Endothelial cell of umbilical vein (primary cell): ENCODE data around the gene ABCC5. TPM values are rescaled to one million over a fixed set of nuclear protein-coding genes. Genes with fewer than 3 reads are reported as not detected.

Source experiments
- BruUV-seq: library from RNA; stranded (reverse); fragments of 400-500 nt; replicated peaks from 2 replicates; lab custom pipeline; 2021; lab: Mats Ljungman, UMichigan
- CTCF ChIA-PET: fragments of 300-600, 350-600 bp; sonication (Branson Sonifier 250); formaldehyde crosslinking; loops from one replicate; lab custom pipeline; 2021; ENCODE audit warnings: antibody characterized with exemption, inconsistent platforms; lab: Charles Lee
- POLR2A ChIA-PET: fragments of 300-600, 350-600 bp; sonication (Branson Sonifier 250); formaldehyde crosslinking; loops from one replicate; lab custom pipeline; 2021; ENCODE audit warnings: antibody characterized with exemption, inconsistent platforms; lab: Charles Lee
- DNase-seq: peaks from one replicate; pipeline ENCODE4 v3.0.0-alpha.2; 2011; ENCODE audit warnings: low read depth, low spot score
- FAIRE-seq: peaks from 2 replicates; lab custom pipeline; 2011; peaks lifted over from hg19 to GRCh38; lab: Jason Lieb, UNC
- H2AFZ ChIP-seq: 2 replicates; pipeline ENCODE4 v1.6.0; 2012; ENCODE audit warnings: low read depth, low read length, control low read depth, inconsistent platforms
- H3K27ac ChIP-seq: 2 replicates; pipeline ENCODE4 v1.5.1; 2011; ENCODE audit warnings: low read depth, mild to moderate bottlenecking, control low read depth, low read length, moderate library complexity; ENCODE audit not compliant: insufficient read depth
- H3K27me3 ChIP-seq, 2 experiments: 2 replicates each; pipeline versions ENCODE4 v1.6.0 to v1.6.1; 2011; ENCODE audit warnings: low read length in 2 of 2, mixed read lengths in 1 of 2; ENCODE audit not compliant: control insufficient read depth in 2 of 2, insufficient read depth in 2 of 2
- H3K36me3 ChIP-seq, 2 experiments: 2 replicates in 1 of 2; 3 replicates in 1 of 2; pipeline ENCODE4 v1.5.1; 2011; ENCODE audit warnings: low read length in 2 of 2, mild to moderate bottlenecking in 1 of 2, moderate library complexity in 1 of 2; ENCODE audit not compliant: control insufficient read depth in 2 of 2, insufficient read depth in 2 of 2; ENCODE audit errors: extremely low read depth in 1 of 2
- H3K4me1 ChIP-seq: 3 replicates; pipeline ENCODE4 v1.5.1; 2011; ENCODE audit warnings: mild to moderate bottlenecking, low read length; ENCODE audit not compliant: control insufficient read depth, insufficient read depth; ENCODE audit errors: extremely low read depth
- H3K4me2 ChIP-seq: 2 replicates; pipeline ENCODE4 v1.6.1; 2011; ENCODE audit warnings: low read length, control low read depth, mixed read lengths; ENCODE audit not compliant: insufficient read depth
- H3K4me3 ChIP-seq, 3 experiments: fragments of 200-600 bp in 1 of 3; sonication (generic), shearing (Covaris generic) in 1 of 3; replicated peaks in 1 of 3; 2 replicates each; pipeline ENCODE4 v1.5.1; 2011 to 2016; ENCODE audit warnings: control low read depth in 3 of 3, low read length in 3 of 3, mild to moderate bottlenecking in 2 of 3, inconsistent platforms in 1 of 3, low read depth in 1 of 3, moderate library complexity in 1 of 3; ENCODE audit not compliant: insufficient read depth in 1 of 3
- H3K79me2 ChIP-seq: 2 replicates; pipeline ENCODE4 v1.6.0; 2012; ENCODE audit warnings: low read length, inconsistent platforms; ENCODE audit not compliant: control insufficient read depth, insufficient read depth
- H3K9ac ChIP-seq: replicated peaks from 2 replicates; pipeline ENCODE3; 2011; ENCODE audit warnings: low read length, control low read depth; ENCODE audit not compliant: insufficient read depth; ENCODE audit errors: extremely low read depth
- H3K9me1 ChIP-seq: replicated peaks from 3 replicates; pipeline ENCODE4 v1.6.0; 2011; ENCODE audit warnings: mild to moderate bottlenecking, low read length; ENCODE audit not compliant: control insufficient read depth, insufficient read depth; ENCODE audit errors: extremely low read depth
- H3K9me3 ChIP-seq: replicated peaks from 2 replicates; pipeline ENCODE4 v1.5.1; 2012; ENCODE audit warnings: low read length, inconsistent platforms; ENCODE audit not compliant: control insufficient read depth, insufficient read depth
- H4K20me1 ChIP-seq: replicated peaks from 2 replicates; pipeline ENCODE3; 2011; ENCODE audit warnings: mild to moderate bottlenecking, low read length; ENCODE audit not compliant: control insufficient read depth, insufficient read depth; ENCODE audit errors: extremely low read depth
- CTCF ChIP-seq, 2 donors: IDR thresholded peaks; 1 replicate in 1 of 2; 2 replicates in 1 of 2; pipeline ENCODE4 v1.5.1; 2011; ENCODE audit warnings: low read length in 2 of 2, mild to moderate bottlenecking in 2 of 2, moderate library complexity in 2 of 2, control low read depth in 1 of 2, inconsistent platforms in 1 of 2, low read depth in 1 of 2; ENCODE audit not compliant: insufficient read depth in 1 of 2; ENCODE audit errors: extremely low read depth in 1 of 2
- EZH2 ChIP-seq: IDR thresholded peaks from 2 replicates; pipeline ENCODE4 v1.6.1; 2012; ENCODE audit warnings: borderline replicate concordance, low read depth, mild to moderate bottlenecking, moderate library complexity, low read length, inconsistent platforms; ENCODE audit not compliant: severe bottlenecking
- FOS ChIP-seq: IDR thresholded peaks from 2 replicates; pipeline ENCODE4 v1.6.1; 2011; ENCODE audit warnings: mild to moderate bottlenecking, low read length, moderate library complexity, borderline replicate concordance; ENCODE audit not compliant: insufficient read depth
- GATA2 ChIP-seq: IDR thresholded peaks from 2 replicates; pipeline ENCODE4 v1.7.0; 2011; ENCODE audit warnings: low read depth, mild to moderate bottlenecking, moderate library complexity, mixed read lengths, low read length; ENCODE audit not compliant: insufficient read length, insufficient read depth
- JUN ChIP-seq: IDR thresholded peaks from 2 replicates; pipeline ENCODE4 v1.6.1; 2011; ENCODE audit warnings: borderline replicate concordance, low read depth; ENCODE audit not compliant: insufficient read length, insufficient read depth
- MAX ChIP-seq: IDR thresholded peaks from 2 replicates; pipeline ENCODE4 v1.6.1; 2011; ENCODE audit not compliant: insufficient read depth, insufficient read length
- MYC ChIP-seq: IDR thresholded peaks from one replicate; pipeline ENCODE4 v1.6.1; 2011; ENCODE audit warnings: mild to moderate bottlenecking, low read depth, low read length
- POLR2A ChIP-seq: IDR thresholded peaks from 2 replicates; pipeline ENCODE4 v1.6.1; 2012; ENCODE audit warnings: low read depth, mild to moderate bottlenecking, control low read depth, low read length
- POLR2AphosphoS5 ChIP-seq: IDR thresholded peaks from 2 replicates; pipeline ENCODE4 v1.6.1; 2012; ENCODE audit warnings: low read depth, mild to moderate bottlenecking, control low read depth, low read length, moderate library complexity; ENCODE audit not compliant: insufficient read depth
- dilution Hi-C: fragments of 300-500 bp; cut with MboI; formaldehyde crosslinking; loops from one replicate; pipeline ENCODE4 v1.15.0; 2019; ENCODE audit warnings: low sequenced_read_pairs; ENCODE audit not compliant: extremely low pct_ligation_motif_present
- intact Hi-C: fragments of 100-400 bp; cut with micrococcal nuclease; formaldehyde crosslinking; loops from one replicate; pipeline ENCODE4 v1.10.0; 2022
- polyA plus RNA-seq, 4 experiments: library from polyadenylated mRNA; depleted of rRNA in 3 of 4; stranded (reverse) in 3 of 4; unstranded in 1 of 4; fragments of >200 nt; gene quantifications; 2 replicates each; pipeline versions ENCODE4 v1.2.1 to v1.2.3, GENCODE V29; 2011 to 2012; ENCODE audit warnings: missing spikeins in 1 of 4
- total RNA-seq: library from RNA; stranded (reverse); gene quantifications from 2 replicates; pipeline ENCODE4 v1.2.3, GENCODE V29; 2021

Gene ABCC5
- total and polyA plus RNA-seq, 2 donors (not counting 3 experiments of a cell fraction or from before 2014, with no cell fraction given) = 22.5 to 24.6 TPM

- no peaks in the 10 kb centered on the region for H3K4me1 ChIP-seq
- H3K27me3 ChIP-seq = no peaks in the 10 kb centered on the region
- BruUV-seq = no TSS peak
- H3K36me3 ChIP-seq = no peaks in the 10 kb centered on the region
- no peak overlapping the region for H3K4me2 ChIP-seq
- H4K20me1 ChIP-seq = no peaks in the 10 kb centered on the region
- no peaks in the 10 kb centered on the region for H3K9me3 ChIP-seq
- ChIA-PET CTCF (interaction anchor here (1.6 kb wide), 1 partner anchor 9 kb away, joined by 8 read pairs; no protein-coding TSS in a partner anchor), POLR2A (no interaction called here)
- H3K4me3 ChIP-seq = no peak overlapping the region
- H3K79me2 ChIP-seq = peaks cover 56% of the 10 kb centered on the region
- TF ChIP-seq JUN = no peak
- no peak for TF ChIP-seq MAX
- no peak for TF ChIP-seq POLR2A
- no peak for TF ChIP-seq POLR2AphosphoS5
- TF ChIP-seq EZH2 = no peak
- no peak for TF ChIP-seq GATA2
- no peak for TF ChIP-seq MYC
- H3K9ac ChIP-seq = no peak overlapping the region
- DNase-seq = no peak
- no peak for FAIRE-seq
- dilution Hi-C loops = no loop called here
- H3K27ac ChIP-seq = no peak overlapping the region
- intact Hi-C loops = no loop called here
- no peak overlapping the region for H2AFZ ChIP-seq
- H3K9me1 ChIP-seq = no peaks in the 10 kb centered on the region
Observed at GRCh38 chr3:183875411-183875810, 142.3 kb downstream of the ABCC5 start.

DNA sequence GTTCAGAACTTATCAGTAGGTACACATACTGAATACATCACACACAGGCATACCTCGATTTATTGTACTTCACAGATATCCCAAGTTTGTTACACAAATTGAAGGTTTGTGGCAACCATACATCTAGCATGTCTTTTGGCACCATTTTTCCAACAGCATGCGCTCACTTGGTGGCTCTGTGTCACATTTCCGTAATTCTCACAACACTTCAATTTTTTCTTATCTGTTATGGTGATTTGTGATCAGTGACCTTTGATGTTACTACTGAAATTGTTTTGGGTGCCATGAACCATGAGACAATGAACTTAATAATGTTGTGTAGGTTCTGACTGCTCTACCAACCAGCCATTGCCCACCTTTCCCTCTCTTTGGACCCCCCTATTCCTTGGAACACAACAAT, 143.8 kb downstream of the ABCC5 start:
- CTCF ChIA-PET = interaction anchor here (1.6 kb wide), 1 partner anchor 10 kb away, joined by 8 read pairs; no protein-coding TSS in a partner anchor
- FAIRE-seq = no peak
- no peaks in the 10 kb centered on the region for H3K27me3 ChIP-seq
- no peak overlapping the region for H3K4me3 ChIP-seq
- H3K27ac ChIP-seq = no peak overlapping the region
- peaks cover 54% of the 10 kb centered on the region for H3K79me2 ChIP-seq
- POLR2A ChIA-PET = no interaction called here
- no TSS peak for BruUV-seq
- H3K36me3 ChIP-seq = no peaks in the 10 kb centered on the region
- H3K9ac ChIP-seq = no peak overlapping the region
- H4K20me1 ChIP-seq = no peaks in the 10 kb centered on the region
- H3K9me1 ChIP-seq = no peaks in the 10 kb centered on the region
- no peaks in the 10 kb centered on the region for H3K4me1 ChIP-seq
- intact Hi-C loops (no loop called here), dilution Hi-C loops (no loop called here)
- DNase-seq = no peak
- no peaks in the 10 kb centered on the region for H3K9me3 ChIP-seq
- no peak overlapping the region for H2AFZ ChIP-seq
- no peak overlapping the region for H3K4me2 ChIP-seq
- TF ChIP-seq FOS = no peak
- TF ChIP-seq POLR2AphosphoS5 = no peak
- TF ChIP-seq CTCF (IDR thresholded peaks at IDR 0.05; ENCODE audit: extremely low read depth in 1 of 2, insufficient read depth in 1 of 2, low read depth in 1 of 2, low read length in 2 of 2) = no peak
- TF ChIP-seq EZH2 = no peak
- no peak for TF ChIP-seq GATA2
- TF ChIP-seq MYC = no peak
- no peak for TF ChIP-seq JUN
- no peak for TF ChIP-seq MAX
